OCI-M1 (cell line): Measurements from ENCODE around the gene CNNM4.
"Not testable (repeated sequence)": the region's sequence is repeated elsewhere in the genome, so short reads cannot be mapped to it uniquely, and the experiment has no call there.

Experiments used
- DNase-seq: peaks from one replicate; lab custom pipeline; 2025; lab: John Stamatoyannopoulos, UW

Gene CNNM4

GRCh38 chr2:96792772-96793749, 32.4 kb downstream of the CNNM4 start:
- no peak for DNase-seq

DNA sequence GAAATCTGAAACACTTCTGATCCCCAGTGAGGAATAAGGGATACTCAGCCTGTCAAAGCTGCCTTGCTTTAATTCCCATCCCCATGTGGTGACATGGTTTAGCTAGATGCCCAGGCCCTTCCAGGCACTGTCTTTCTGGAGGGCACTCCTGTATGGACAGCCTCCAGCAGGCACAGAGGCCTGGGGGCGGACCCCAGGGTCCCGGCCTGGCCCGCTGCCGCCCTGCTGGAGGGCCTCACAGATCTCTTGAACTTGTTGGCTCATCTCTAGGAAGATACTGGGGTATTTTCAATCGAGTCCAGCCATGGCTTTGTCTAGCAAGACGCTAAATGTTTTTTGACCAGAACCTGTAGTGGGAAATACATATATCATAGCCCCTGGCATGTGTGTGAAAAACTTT, 34.4 kb downstream of the CNNM4 start:
- no peak for DNase-seq

GRCh38 chr2:96796497-96796896, 35.8 kb downstream of the CNNM4 start:
- not testable (repeated sequence) for DNase-seq

DNA sequence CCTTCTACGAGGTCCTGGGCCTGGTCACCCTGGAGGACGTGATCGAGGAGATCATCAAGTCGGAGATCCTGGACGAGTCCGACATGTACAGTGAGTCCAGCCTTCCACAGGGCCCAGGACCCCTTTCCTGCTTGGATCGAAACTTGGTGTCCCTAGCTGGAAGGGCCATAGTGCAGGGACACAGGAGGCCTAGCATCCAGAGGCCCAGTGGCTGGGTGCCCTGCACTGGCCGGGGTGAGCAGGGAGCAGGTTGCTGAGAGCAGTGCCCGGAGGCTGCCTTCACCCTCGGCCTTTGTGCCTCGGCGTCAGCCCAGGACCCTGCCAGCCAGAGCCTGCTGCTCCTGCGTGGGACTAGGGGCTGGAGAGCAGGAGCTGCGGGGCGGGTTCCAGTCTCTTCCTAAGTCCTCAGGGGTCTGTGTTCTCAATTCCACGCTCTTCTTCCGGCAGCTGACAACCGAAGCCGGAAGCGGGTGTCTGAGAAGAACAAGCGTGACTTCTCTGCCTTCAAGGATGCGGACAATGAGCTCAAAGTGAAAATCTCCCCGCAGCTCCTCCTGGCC, 36.4 kb downstream of the CNNM4 start:
- no peak for DNase-seq

DNA sequence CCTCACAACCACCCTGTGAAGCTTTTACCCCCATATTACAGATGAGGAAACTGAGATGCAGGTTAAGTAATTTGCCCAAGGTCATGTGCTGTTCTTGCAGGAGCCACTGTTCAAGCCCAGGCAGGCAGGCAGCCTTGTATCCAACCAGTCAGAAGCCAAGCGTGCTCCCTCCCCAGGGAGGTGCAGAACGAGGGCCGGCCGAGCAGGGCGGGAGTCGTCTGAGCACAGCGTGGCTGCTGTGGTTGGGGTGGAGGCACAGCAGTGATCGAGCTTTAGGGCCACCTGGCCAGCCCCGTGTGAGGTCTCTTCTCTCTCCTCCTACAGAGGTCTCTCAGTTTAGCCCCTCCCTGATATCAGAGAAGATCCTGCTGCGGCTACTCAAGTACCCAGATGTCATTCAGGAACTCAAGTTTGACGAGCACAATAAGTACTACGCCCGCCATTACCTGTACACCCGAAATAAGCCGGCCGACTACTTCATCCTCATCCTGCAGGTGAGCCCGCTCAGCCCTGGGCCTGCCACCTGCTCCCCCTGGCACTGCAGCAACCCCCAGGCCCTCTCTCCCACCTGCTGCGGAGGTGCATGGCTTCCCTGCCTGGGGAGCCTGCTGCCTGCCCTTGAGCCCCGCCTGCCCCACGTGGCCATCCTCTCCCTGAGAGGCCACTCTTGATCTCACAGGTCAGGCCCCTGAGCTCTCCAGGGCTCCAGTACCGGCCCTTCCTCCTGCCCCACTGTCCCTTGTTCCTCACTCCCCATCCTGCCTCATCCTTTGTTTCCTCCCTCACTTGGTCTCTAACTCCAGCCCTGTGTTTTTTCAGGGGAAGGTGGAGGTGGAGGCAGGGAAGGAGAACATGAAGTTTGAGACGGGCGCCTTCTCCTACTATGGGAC, 38.3 kb downstream of the CNNM4 start:
- DNase-seq = no peak

DNA sequence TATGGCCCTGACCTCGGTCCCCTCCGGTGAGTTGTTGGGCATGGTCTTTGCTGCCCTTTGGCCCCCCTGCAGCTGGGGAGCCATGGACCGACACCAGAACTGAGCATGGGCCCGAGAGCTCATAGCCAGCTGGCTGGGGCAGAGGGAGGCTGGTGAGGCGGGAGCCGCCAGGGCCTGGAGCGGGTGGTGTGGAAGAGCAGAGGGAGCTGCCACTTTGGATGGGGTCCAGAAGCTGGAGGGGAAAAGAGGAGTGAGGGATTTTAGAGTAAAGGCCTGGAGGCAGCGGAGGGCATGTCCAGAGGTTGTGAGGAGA, 38.9 kb downstream of the CNNM4 start:
- DNase-seq = no peak

DNA sequence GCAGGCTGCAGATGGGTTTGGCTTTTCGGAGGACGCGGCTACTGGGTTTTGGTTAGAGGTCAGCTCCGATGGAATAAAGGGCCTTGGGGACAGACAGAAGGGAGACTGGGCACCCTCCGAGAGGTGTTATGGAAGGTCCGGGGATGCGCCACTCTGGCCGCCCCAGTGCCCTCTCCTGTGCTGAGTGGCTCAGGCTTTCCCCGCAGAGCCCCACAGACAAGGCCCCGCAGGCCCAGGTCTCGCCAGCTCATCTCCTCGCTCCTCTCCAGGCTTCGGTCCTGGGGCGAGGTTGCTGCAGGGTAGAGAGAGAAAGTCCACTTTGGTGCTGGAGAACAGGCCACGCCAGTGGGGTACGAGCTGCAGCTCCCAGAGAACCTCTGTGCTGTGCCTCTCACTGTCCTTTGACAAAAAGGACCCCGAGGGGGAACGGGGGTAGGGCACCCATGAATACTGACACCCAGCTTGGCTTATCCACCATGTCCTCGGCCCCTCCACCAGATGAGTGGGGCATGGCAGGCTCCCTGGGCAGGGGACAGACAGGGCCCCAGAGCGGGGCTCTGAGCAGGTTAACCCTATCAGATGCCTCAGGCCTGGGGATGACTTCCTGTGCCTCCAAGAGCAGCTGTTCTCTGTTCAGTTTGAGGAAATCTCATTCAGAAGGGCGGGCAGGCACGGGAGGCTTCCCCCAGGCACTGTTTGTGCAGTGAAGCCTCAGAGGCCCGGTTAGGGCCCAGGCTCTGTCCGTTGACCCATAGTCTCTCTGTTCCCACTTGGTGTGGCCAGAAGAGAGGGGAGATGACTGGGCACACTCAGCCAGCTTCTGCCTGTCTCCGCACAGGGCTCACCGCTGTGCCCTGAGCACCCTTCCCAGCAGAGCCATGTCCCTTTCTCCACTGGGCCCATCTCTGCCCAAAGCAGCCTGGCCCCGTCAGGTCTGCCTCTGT, 39.6 kb downstream of the CNNM4 start:
- no peak for DNase-seq

GRCh38 chr2:96801005-96801785, 40.5 kb downstream of the CNNM4 start:
- peak; percentile 50 for DNase-seq

DNA sequence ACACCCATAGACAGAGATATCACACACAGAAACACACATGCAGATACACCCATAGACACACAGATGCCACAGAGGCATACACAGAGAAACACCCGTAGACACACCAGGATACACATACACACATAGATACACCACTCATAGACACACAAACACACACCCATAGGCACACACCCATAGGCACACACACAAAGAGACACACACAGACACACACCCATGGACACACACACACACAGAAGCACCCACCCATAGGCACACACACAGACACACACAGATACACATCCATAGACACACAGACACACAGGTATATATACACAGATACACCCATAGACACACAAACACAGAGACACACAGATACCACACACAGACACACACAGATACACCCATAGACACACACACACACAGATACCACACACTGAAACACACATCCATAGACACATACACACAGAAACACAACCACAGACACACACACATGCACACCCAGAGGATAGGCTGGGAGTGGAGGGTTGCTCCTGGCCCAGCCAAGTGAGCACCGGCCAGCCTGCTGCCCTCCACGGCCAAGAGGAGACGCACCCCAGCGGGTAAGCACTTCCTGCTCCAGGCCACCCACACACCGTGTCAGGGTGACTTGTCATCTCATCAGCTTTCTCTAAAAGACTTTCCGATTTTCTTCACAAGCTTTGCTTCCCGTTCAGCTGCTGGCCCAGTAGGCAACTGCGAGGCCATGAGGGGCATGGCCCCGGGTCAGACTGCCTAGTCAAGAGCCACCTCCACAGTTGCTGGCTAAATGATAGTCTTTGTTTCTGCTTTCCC, 41.3 kb downstream of the CNNM4 start:
- DNase-seq = no peak

DNA sequence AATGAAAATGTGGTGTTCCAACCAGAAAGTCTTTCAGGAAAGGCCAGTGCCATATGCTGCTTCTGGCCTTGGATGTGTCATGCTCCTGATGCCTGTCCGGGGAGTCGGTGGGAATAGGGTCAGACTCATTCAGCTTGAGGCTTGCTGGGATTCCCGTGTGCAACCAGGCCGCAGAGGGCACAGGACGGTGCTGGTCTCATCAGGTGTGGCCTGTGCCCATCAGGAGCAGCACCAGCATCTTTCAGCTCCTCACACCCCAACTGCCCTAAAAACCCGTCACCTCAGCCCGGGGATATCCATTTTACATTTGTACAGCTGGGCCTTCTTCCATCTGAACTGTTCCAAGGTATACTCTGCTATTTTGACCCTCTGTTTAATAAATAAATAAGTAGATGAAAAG, 42.0 kb downstream of the CNNM4 start:
- DNase-seq = no peak

GRCh38 chr2:96804986-96805385, 44.3 kb downstream of the CNNM4 start:
- DNase-seq = no peak

GRCh38 chr2:96805946-96806345, 45.2 kb downstream of the CNNM4 start:
- not testable (repeated sequence) for DNase-seq

GRCh38 chr2:96806468-96807126, 45.9 kb downstream of the CNNM4 start:
- no peak for DNase-seq

GRCh38 chr2:96807127-96807471, 46.4 kb downstream of the CNNM4 start:
- DNase-seq = no peak

- no peak for DNase-seq
Measured at GRCh38 chr2:96808176-96808837, 47.6 kb downstream of the CNNM4 start.

DNA sequence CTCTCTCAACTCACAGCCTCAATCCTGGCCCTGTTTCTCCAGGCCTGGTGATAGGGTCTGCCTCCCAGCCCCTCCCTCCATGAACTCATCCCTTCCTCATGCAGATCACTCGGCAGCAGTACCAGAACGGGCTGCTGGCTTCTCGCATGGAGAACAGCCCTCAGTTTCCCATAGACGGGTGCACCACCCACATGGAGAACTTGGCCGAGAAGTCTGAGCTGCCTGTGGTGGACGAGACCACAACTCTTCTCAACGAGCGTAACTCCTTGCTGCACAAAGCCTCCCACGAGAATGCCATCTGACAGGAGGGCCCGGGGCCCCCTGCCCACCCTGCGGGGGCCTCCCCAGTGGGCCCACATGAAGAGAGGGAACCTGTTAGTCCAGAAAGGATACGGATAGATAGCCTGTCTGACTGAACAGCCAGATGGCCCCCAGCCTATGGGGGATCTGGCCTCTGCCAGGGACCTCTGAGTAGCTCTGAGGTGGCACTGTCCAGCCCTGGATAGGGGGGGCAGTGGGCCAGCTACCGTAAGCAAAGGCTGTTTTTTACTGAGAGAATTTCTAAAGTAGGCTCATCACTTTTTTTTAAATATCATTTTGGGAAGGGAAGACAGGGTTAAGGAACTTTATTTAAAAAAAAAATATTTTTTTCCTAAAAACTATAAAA, 48.6 kb downstream of the CNNM4 start:
- no peak for DNase-seq

GRCh38 chr2:96809951-96810782, 49.5 kb downstream of the CNNM4 start:
- DNase-seq = no peak
